ENCODE results near the gene GPC6. TPM values are rescaled to one million over a fixed set of nuclear protein-coding genes. Genes with fewer than 3 reads are reported as not detected.

GPC6 gene
- total and polyA plus RNA-seq, 2 donors (not counting 3 experiments of a cell fraction or from before 2014, with no cell fraction given): 0.01 TPM; not detected in 1

- Histone ChIP-seq H3K9ac (replicated peaks; ENCODE audit: extremely low read depth, insufficient read depth, low read length) (no peak overlapping the region), H3K27ac (ENCODE audit: insufficient read depth, low read depth, low read length) (no peak overlapping the region), H3K4me3 (replicated peaks in 1 of 3; ENCODE audit: insufficient read depth in 1 of 3, low read depth in 1 of 3, low read length in 3 of 3) (no peak overlapping the region), H3K9me1 (replicated peaks; ENCODE audit: control insufficient read depth, extremely low read depth, insufficient read depth, low read length) (no peaks in the 10 kb centered on the region), H4K20me1 (replicated peaks; ENCODE audit: control insufficient read depth, extremely low read depth, insufficient read depth, low read length) (no peaks in the 10 kb centered on the region), H3K4me2 (ENCODE audit: insufficient read depth, low read length) (no peak overlapping the region), H3K9me3 (replicated peaks; ENCODE audit: control insufficient read depth, insufficient read depth, low read length) (peaks cover 5% of the 10 kb centered on the region), H3K36me3 (ENCODE audit: control insufficient read depth in 2 of 2, extremely low read depth in 1 of 2, insufficient read depth in 2 of 2, low read length in 2 of 2) (no peaks in the 10 kb centered on the region), H3K4me1 (ENCODE audit: control insufficient read depth, extremely low read depth, insufficient read depth, low read length) (no peaks in the 10 kb centered on the region), H3K27me3 (ENCODE audit: control insufficient read depth in 2 of 2, insufficient read depth in 2 of 2, low read length in 2 of 2) (no peaks in the 10 kb centered on the region), H3K79me2 (ENCODE audit: control insufficient read depth, insufficient read depth, low read length) (no peaks in the 10 kb centered on the region), H2AFZ (ENCODE audit: low read depth, low read length) (no peak overlapping the region)
- POLR2A ChIA-PET: no interaction called here
- CTCF ChIA-PET: no interaction called here
- BruUV-seq (replicated peaks): no TSS peak
- no peak for DNase-seq (ENCODE audit: low read depth, low spot score)
- TF ChIP-seq POLR2AphosphoS5 (IDR thresholded peaks at IDR 0.05; ENCODE audit: insufficient read depth, low read depth, low read length) (no peak), EZH2 (IDR thresholded peaks at IDR 0.05; ENCODE audit: borderline replicate concordance, low read depth, low read length, severe bottlenecking) (no peak), FOS (IDR thresholded peaks at IDR 0.05; ENCODE audit: borderline replicate concordance, insufficient read depth, low read length) (no peak), GATA2 (IDR thresholded peaks at IDR 0.05; ENCODE audit: insufficient read depth, insufficient read length, low read depth, low read length) (no peak), MYC (IDR thresholded peaks at IDR 0.05; ENCODE audit: low read depth, low read length) (no peak), CTCF (IDR thresholded peaks at IDR 0.05; ENCODE audit: extremely low read depth in 1 of 2, insufficient read depth in 1 of 2, low read depth in 1 of 2, low read length in 2 of 2) (no peak), POLR2A (IDR thresholded peaks at IDR 0.05; ENCODE audit: low read depth, low read length) (no peak), JUN (IDR thresholded peaks at IDR 0.05; ENCODE audit: borderline replicate concordance, insufficient read depth, insufficient read length, low read depth) (no peak), MAX (IDR thresholded peaks at IDR 0.05; ENCODE audit: insufficient read depth, insufficient read length) (no peak)
- no peak for FAIRE-seq
- dilution Hi-C loops (cut with MboI; ENCODE audit: extremely low pct_ligation_motif_present, low sequenced_read_pairs) (no loop called here), intact Hi-C loops (cut with micrococcal nuclease) (no loop called here)
These were observed 30.4 kb downstream of the GPC6 start for GRCh38 chr13:93256998-93257397.

Data from endothelial cell of umbilical vein (primary cell).